ENCODE data around the gene ABCC6. TPM values are rescaled to one million over a fixed set of nuclear protein-coding genes. Genes with fewer than 3 reads are reported as not detected.
"Not testable (repeated sequence)": the region's sequence is repeated elsewhere in the genome, so short reads cannot be mapped to it uniquely, and the experiment has no call there.

The ABCC6 gene
- total and polyA plus RNA-seq, 2 donors from 2014 or later: 7.5 to 54.5 TPM

DNA sequence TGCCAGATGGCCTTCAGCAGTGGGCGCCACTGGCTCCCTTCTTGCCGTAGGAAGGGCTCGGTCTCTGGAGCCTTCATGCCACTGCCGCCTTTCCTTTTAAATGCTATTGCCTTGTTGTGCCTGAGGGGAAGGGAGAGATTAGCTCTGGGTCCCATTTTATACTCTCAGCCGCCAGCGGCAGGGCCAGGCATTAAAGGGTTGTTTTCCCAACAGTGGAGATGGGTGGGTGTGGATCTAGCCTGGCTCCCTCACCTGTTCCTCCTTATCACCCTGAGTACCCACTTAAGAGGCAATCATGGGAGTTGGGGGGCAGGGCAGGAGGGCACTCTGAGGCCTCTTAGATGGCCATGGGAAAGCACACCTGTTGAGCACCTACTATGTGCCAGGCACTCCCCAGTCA lies 19.8 kb downstream of the ABCC6 start:
- H3K27me3 ChIP-seq (ENCODE audit: control insufficient read depth, insufficient read depth, low read length); H3K9me3 ChIP-seq (ENCODE audit: control insufficient read depth in 2 of 3, insufficient read depth in 1 of 3, low read length in 3 of 3); H3K27ac ChIP-seq (ENCODE audit: low read depth in 2 of 2, low read length in 2 of 2); DNase-seq; intact Hi-C loops (cut with DNase I); H3K4me3 ChIP-seq (ENCODE audit: low read length in 3 of 3); H3K9ac ChIP-seq (ENCODE audit: low read length in 3 of 3); H3K36me3 ChIP-seq (ENCODE audit: control insufficient read depth in 2 of 3, insufficient read depth in 3 of 3, low read length in 3 of 3); H3K4me1 ChIP-seq (ENCODE audit: control insufficient read depth in 2 of 3, insufficient read depth in 2 of 3, low read depth in 1 of 3, low read length in 3 of 3); FAIRE-seq: not testable (repeated sequence)

DNA sequence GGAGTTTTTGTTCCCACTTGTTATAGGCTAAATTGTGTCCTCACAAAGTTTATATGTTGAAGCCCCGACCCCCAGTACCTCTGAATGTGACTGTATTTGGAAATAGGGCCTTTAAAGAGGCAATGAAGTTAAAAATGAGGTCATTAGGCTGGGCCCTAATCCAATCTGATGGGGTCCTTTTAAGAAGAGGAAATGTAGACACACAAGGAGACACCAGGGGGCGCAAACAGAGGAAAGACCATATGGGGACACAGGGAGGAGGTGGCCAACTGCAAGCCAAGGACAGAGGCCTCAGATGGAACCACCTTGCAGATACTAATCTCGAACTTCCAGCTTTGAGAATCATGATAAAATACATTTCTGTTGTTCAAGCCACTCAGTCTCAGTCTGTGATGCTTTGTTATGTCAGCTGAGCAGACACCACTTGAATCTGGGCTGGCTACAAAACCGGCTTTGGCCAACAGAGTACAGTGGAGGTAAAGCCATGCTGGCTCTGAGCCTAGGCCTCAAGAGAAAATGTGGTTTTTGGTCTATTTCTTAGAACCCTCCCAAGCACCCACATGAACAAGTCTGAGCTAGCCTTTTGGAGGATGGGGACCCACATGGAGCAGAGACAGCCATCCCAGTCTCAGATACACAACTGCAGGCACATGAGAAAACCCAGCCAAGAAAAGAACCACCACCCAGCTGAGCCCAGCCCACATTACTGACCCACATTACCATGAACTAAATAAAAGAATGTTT lies 20.7 kb downstream of the ABCC6 start:
- H3K9ac ChIP-seq (ENCODE audit: low read length in 3 of 3); H3K27me3 ChIP-seq (ENCODE audit: control insufficient read depth, insufficient read depth, low read length); H3K9me3 ChIP-seq (ENCODE audit: control insufficient read depth in 2 of 3, insufficient read depth in 1 of 3, low read length in 3 of 3); H3K4me1 ChIP-seq (ENCODE audit: control insufficient read depth in 2 of 3, insufficient read depth in 2 of 3, low read depth in 1 of 3, low read length in 3 of 3); H3K4me3 ChIP-seq (ENCODE audit: low read length in 3 of 3); H3K36me3 ChIP-seq (ENCODE audit: control insufficient read depth in 2 of 3, insufficient read depth in 3 of 3, low read length in 3 of 3); intact Hi-C loops (cut with DNase I); H3K27ac ChIP-seq (ENCODE audit: low read depth in 2 of 2, low read length in 2 of 2); FAIRE-seq: not testable (repeated sequence)
- DNase-seq: peak in 3 of 5 donors; percentile 27 to 57 (median 30)

DNA sequence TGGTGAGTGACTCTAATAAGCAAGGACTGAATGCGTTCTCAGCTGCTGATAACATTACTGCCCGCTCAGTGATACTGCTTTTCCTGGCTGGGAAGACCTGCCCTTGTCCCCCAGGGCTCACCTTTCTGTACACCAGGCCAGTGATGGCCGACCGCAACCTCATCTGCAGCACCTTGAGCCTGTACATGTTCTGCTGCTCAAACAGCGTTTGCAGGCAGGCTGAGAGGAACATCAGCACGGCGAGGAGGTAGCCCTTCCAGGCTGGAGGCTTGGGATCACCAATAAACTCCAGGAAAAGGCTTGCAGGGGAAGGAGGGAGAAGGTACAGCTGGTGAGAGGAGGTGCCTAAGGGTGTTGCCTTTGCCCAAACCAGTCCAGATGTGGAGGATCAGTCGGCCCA lies 21.4 kb downstream of the ABCC6 start:
- H3K27ac ChIP-seq (ENCODE audit: low read depth in 2 of 2, low read length in 2 of 2); intact Hi-C loops (cut with DNase I); DNase-seq: not testable (repeated sequence)

GRCh38 chr16:16200391-16200790 lies 22.9 kb downstream of the ABCC6 start:
- FAIRE-seq; DNase-seq; H3K4me3 ChIP-seq (ENCODE audit: low read length in 3 of 3); intact Hi-C loops (cut with DNase I); H3K27me3 ChIP-seq (ENCODE audit: control insufficient read depth, insufficient read depth, low read length); H3K9me3 ChIP-seq (ENCODE audit: control insufficient read depth in 2 of 3, insufficient read depth in 1 of 3, low read length in 3 of 3); H3K4me1 ChIP-seq (ENCODE audit: control insufficient read depth in 2 of 3, insufficient read depth in 2 of 3, low read depth in 1 of 3, low read length in 3 of 3); H3K27ac ChIP-seq (ENCODE audit: low read depth in 2 of 2, low read length in 2 of 2); H3K9ac ChIP-seq (ENCODE audit: low read length in 3 of 3); H3K36me3 ChIP-seq (ENCODE audit: control insufficient read depth in 2 of 3, insufficient read depth in 3 of 3, low read length in 3 of 3): not testable (repeated sequence)

More for the DNA sequence above, 21.4 kb downstream of the ABCC6 start:
- not testable (repeated sequence) for H3K9me3 ChIP-seq (ENCODE audit: control insufficient read depth in 2 of 3, insufficient read depth in 1 of 3, low read length in 3 of 3); H3K4me1 ChIP-seq (ENCODE audit: control insufficient read depth in 2 of 3, insufficient read depth in 2 of 3, low read depth in 1 of 3, low read length in 3 of 3); H3K27me3 ChIP-seq (ENCODE audit: control insufficient read depth, insufficient read depth, low read length); FAIRE-seq; H3K9ac ChIP-seq (ENCODE audit: low read length in 3 of 3); H3K4me3 ChIP-seq (ENCODE audit: low read length in 3 of 3); H3K36me3 ChIP-seq (ENCODE audit: control insufficient read depth in 2 of 3, insufficient read depth in 3 of 3, low read length in 3 of 3)

DNA sequence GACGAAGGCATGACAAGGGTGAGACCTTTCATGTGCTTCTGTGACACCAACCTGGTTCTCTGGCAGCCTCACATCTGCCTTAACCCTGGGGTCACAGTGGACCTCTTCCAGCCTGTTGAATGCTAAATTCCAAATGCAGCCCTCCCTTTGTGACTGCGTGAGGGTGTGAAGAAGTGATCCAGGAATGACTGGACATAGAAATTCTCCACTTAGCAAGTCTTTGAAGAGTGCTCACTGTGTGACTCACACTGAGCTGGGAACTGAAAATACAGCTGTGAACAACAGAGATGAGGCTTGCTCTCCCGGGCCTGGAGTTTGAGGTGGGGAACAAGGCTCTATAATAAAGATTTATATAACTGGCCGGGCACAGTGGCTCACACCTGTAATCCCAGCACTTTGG lies 23.9 kb downstream of the ABCC6 start:
- DNase-seq; H3K4me1 ChIP-seq (ENCODE audit: control insufficient read depth in 2 of 3, insufficient read depth in 2 of 3, low read depth in 1 of 3, low read length in 3 of 3); intact Hi-C loops (cut with DNase I); FAIRE-seq; H3K36me3 ChIP-seq (ENCODE audit: control insufficient read depth in 2 of 3, insufficient read depth in 3 of 3, low read length in 3 of 3); H3K27me3 ChIP-seq (ENCODE audit: control insufficient read depth, insufficient read depth, low read length); H3K4me3 ChIP-seq (ENCODE audit: low read length in 3 of 3); H3K27ac ChIP-seq (ENCODE audit: low read depth in 2 of 2, low read length in 2 of 2); H3K9ac ChIP-seq (ENCODE audit: low read length in 3 of 3); H3K9me3 ChIP-seq (ENCODE audit: control insufficient read depth in 2 of 3, insufficient read depth in 1 of 3, low read length in 3 of 3): not testable (repeated sequence)

GRCh38 chr16:16197966-16198365 lies 25.3 kb downstream of the ABCC6 start:
- H3K4me3 ChIP-seq (ENCODE audit: low read length in 3 of 3): no peak overlapping the region
- H3K36me3 ChIP-seq (ENCODE audit: control insufficient read depth in 2 of 3, insufficient read depth in 3 of 3, low read length in 3 of 3): peaks cover 0 to 13% (median 2%) of the 10 kb centered on the region in 3 donors
- TF ChIP-seq, protein P1, sequence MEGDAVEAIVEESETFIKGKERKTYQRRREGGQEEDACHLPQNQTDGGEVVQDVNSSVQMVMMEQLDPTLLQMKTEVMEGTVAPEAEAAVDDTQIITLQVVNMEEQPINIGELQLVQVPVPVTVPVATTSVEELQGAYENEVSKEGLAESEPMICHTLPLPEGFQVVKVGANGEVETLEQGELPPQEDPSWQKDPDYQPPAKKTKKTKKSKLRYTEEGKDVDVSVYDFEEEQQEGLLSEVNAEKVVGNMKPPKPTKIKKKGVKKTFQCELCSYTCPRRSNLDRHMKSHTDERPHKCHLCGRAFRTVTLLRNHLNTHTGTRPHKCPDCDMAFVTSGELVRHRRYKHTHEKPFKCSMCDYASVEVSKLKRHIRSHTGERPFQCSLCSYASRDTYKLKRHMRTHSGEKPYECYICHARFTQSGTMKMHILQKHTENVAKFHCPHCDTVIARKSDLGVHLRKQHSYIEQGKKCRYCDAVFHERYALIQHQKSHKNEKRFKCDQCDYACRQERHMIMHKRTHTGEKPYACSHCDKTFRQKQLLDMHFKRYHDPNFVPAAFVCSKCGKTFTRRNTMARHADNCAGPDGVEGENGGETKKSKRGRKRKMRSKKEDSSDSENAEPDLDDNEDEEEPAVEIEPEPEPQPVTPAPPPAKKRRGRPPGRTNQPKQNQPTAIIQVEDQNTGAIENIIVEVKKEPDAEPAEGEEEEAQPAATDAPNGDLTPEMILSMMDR (IDR thresholded peaks at IDR 0.05; ENCODE audit: borderline replicate concordance, extremely low read depth, insufficient read depth): no peak
- DNase-seq (no peak), FAIRE-seq (no peak)
- H3K4me1 ChIP-seq (ENCODE audit: control insufficient read depth in 2 of 3, insufficient read depth in 2 of 3, low read depth in 1 of 3, low read length in 3 of 3): no peaks in the 10 kb centered on the region
- H3K27ac ChIP-seq (ENCODE audit: low read depth in 2 of 2, low read length in 2 of 2): no peak overlapping the region
- no peaks in the 10 kb centered on the region for H3K9me3 ChIP-seq (ENCODE audit: control insufficient read depth in 2 of 3, insufficient read depth in 1 of 3, low read length in 3 of 3)
- no peak overlapping the region for H3K9ac ChIP-seq (ENCODE audit: low read length in 3 of 3)
- no peaks in the 10 kb centered on the region for H3K27me3 ChIP-seq (ENCODE audit: control insufficient read depth, insufficient read depth, low read length)
- intact Hi-C loops (cut with DNase I): no loop called here

Data from kidney (tissue), 14 donors.